PC-3 (cell line): Measurements from ENCODE around the gene DHRS7.

ENCODE experiments used
- CTCF ChIP-seq: fragments of 300-600 bp; sonication (generic); conservative IDR thresholded peaks from 2 replicates; pipeline ENCODE4 v1.5.1; 2017; ENCODE audit warnings: antibody characterized with exemption, low read depth, mild to moderate bottlenecking, low read length
- EZH2 ChIP-seq: fragments of 300-600 bp; sonication (generic); IDR thresholded peaks from one replicate; pipeline ENCODE4 v1.6.1; 2017; ENCODE audit warnings: antibody characterized with exemption, mild to moderate bottlenecking, low read length; ENCODE audit not compliant: unreplicated experiment
- EZH2phosphoT487 ChIP-seq: fragments of 300-600 bp; sonication (generic); IDR thresholded peaks from 2 replicates; pipeline ENCODE4 v1.6.1; 2018; ENCODE audit warnings: mild to moderate bottlenecking, antibody characterized with exemption, low read length, borderline replicate concordance

GRCh38 chr14:60164712-60165546, at the start of gene DHRS7:
- TF ChIP-seq CTCF (peak; percentile 85), EZH2 (no peak), EZH2phosphoT487 (peak; percentile 82)
